Tibial nerve (tissue), 4 donors: Measurements from ENCODE around the gene UBE2E2. TPM values are rescaled to one million over a fixed set of nuclear protein-coding genes. Genes with fewer than 3 reads are reported as not detected.

Experiments
- DNase-seq, 2 donors: peaks; one replicate each; pipeline ENCODE4 v3.0.0-alpha.2; 2019; ENCODE audit warnings: low spot score in 2 of 2
- H3K27ac ChIP-seq, 4 donors: fragments of 200-600 bp; sonication (generic) in 3 of 4; one replicate each; pipeline ENCODE4 v1.5.1; 2017 to 2019; ENCODE audit warnings: mild to moderate bottlenecking in 1 of 4
- H3K27me3 ChIP-seq, 2 donors: fragments of 200-600 bp; sonication (generic) in 1 of 2; one replicate each; pipeline versions ENCODE4 v1.5.1 to v1.6.0; 2017 to 2019
- H3K36me3 ChIP-seq, 3 donors: fragments of 200-600 bp; sonication (generic); one replicate each; pipeline ENCODE4 v1.5.1; 2018 to 2019
- H3K4me1 ChIP-seq, 4 donors: fragments of 200-600 bp; sonication (generic) in 3 of 4; one replicate each; pipeline ENCODE4 v1.5.1; 2017 to 2019
- H3K4me3 ChIP-seq, 4 donors: fragments of 200-600 bp; sonication (generic) in 3 of 4; one replicate each; pipeline ENCODE4 v1.5.1; 2017 to 2019; ENCODE audit warnings: mild to moderate bottlenecking in 1 of 4, moderate library complexity in 1 of 4
- H3K9me3 ChIP-seq, 4 donors: fragments of 200-600 bp; sonication (generic) in 3 of 4; one replicate each; pipeline ENCODE4 v1.5.1; 2017 to 2019
- EP300 ChIP-seq, 2 donors: sonication (generic); formaldehyde crosslinking; IDR thresholded peaks; one replicate each; pipeline ENCODE4 v1.6.1; 2017; ENCODE audit warnings: antibody characterized with exemption in 2 of 2, mild to moderate bottlenecking in 1 of 2
- POLR2A ChIP-seq, 2 donors: fragments of 450-650 bp; IDR thresholded peaks; one replicate each; pipeline ENCODE4 v1.6.1; 2017; ENCODE audit warnings: antibody characterized with exemption in 2 of 2, mild to moderate bottlenecking in 2 of 2, moderate library complexity in 2 of 2
- WGBS, 2 donors: methylation state at CpG; one replicate each; pipeline ENCODE4 v1.1.5; 2018; 5-methylcytosine and 5-hydroxymethylcytosine counted together
- total RNA-seq, 4 donors: library from RNA; depleted of rRNA; stranded (reverse); fragments of >200 nt; gene quantifications; one replicate each; pipeline ENCODE4 v1.1.0, GENCODE V29; 2016
- TF ChIP-seq, protein P1 (sequence below), 5 experiments: fragments of 200-600 bp in 3 of 5; fragments of 450-650 bp in 2 of 5; sonication (generic) in 3 of 5; IDR thresholded peaks; one replicate each; pipeline ENCODE4 v1.5.1; 2016 to 2019; ENCODE audit warnings: antibody characterized with exemption in 5 of 5, mild to moderate bottlenecking in 3 of 5, moderate library complexity in 2 of 5

Gene UBE2E2
- total RNA-seq, 4 donors from 2014 or later = 67.1 to 222 (median 130) TPM

DNA sequence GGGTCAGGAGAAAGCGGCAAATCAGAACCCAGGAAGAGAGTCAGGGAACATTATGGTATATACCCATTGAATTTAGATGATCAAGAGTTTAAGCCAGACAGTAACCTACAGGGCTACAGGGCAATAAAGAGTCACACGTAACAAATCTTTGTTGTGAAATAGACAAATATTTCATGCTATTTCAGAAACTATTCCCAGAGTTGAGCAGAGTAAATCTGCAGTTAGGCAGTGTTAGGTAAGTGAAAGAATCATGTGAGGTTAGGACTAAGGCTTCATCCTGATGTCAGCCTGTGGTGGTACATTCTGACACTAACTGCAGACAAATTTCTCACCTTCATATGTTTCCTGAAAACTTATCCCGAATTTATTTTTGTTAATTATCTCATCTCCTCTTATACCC, 153.0 kb downstream of the UBE2E2 start:
- WGBS, 2 donors = 86% methylated on average over 3 of the region's 3 CpGs
- TF ChIP-seq EP300 (IDR thresholded peaks at IDR 0.05) (no peak), POLR2A (IDR thresholded peaks at IDR 0.05) (no peak)
- TF ChIP-seq, protein P1, sequence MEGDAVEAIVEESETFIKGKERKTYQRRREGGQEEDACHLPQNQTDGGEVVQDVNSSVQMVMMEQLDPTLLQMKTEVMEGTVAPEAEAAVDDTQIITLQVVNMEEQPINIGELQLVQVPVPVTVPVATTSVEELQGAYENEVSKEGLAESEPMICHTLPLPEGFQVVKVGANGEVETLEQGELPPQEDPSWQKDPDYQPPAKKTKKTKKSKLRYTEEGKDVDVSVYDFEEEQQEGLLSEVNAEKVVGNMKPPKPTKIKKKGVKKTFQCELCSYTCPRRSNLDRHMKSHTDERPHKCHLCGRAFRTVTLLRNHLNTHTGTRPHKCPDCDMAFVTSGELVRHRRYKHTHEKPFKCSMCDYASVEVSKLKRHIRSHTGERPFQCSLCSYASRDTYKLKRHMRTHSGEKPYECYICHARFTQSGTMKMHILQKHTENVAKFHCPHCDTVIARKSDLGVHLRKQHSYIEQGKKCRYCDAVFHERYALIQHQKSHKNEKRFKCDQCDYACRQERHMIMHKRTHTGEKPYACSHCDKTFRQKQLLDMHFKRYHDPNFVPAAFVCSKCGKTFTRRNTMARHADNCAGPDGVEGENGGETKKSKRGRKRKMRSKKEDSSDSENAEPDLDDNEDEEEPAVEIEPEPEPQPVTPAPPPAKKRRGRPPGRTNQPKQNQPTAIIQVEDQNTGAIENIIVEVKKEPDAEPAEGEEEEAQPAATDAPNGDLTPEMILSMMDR (IDR thresholded peaks at IDR 0.05) = no peak
- no peaks in the 10 kb centered on the region for H3K27me3 ChIP-seq
- no peak overlapping the region for H3K4me3 ChIP-seq
- H3K36me3 ChIP-seq = no peaks in the 10 kb centered on the region
- peaks cover 0 to 2% (median 0%) of the 10 kb centered on the region in 4 donors for H3K4me1 ChIP-seq
- H3K27ac ChIP-seq = no peak overlapping the region
- DNase-seq = no peak
- H3K9me3 ChIP-seq = no peaks in the 10 kb centered on the region

DNA sequence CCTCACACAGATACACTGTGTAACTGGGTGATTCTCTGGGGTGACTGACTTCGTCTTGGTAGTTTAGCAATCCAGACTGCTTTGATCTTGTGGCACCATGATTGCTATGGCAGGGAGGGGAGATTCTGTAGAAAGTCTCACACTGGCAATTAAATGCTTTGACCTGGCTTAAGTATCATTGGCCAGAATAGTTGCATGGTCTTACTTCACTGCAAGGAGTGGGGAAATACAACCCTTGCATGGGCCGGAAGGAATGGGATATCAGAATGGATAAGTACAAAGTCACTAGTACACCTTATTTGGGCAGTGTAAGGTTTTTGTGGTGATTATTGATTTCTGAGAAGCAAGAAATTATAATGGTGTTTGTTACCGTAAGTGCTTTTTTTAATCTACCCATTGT, 153.8 kb downstream of the UBE2E2 start:
- WGBS, 2 donors = 87 to 88% methylated on average over 3 of the region's 3 CpGs
- no peak overlapping the region for H3K4me3 ChIP-seq
- no peak overlapping the region for H3K27ac ChIP-seq
- no peak for DNase-seq
- no peaks in the 10 kb centered on the region for H3K36me3 ChIP-seq
- no peaks in the 10 kb centered on the region for H3K9me3 ChIP-seq
- TF ChIP-seq POLR2A (IDR thresholded peaks at IDR 0.05) (no peak), EP300 (IDR thresholded peaks at IDR 0.05) (no peak)
- TF ChIP-seq, protein P1 (IDR thresholded peaks at IDR 0.05) = no peak
- H3K4me1 ChIP-seq = peaks cover 0 to 2% (median 0%) of the 10 kb centered on the region in 4 donors
- H3K27me3 ChIP-seq = no peaks in the 10 kb centered on the region

DNA sequence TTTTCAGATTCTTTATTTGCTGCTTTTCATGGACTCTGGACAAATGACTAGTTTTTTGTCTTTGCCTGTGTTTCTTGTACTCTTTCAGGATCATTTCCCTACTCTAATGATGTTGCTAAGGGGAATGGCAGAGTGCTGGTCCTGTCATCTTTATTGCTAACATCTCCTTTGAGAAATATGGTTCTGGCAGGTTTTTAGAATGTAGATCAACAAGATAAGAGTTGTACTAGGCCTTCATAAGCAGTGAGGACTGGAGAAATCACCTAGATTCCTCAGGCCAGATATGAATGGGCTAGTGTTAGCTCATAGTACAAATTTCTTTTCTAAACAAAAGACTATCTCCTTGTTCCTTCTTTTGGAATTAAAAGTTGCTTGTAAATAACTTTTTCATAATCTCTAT, 156.0 kb downstream of the UBE2E2 start:
- no peak for DNase-seq
- Histone ChIP-seq H3K4me1 (peaks cover 0 to 2% (median 0%) of the 10 kb centered on the region in 4 donors), H3K4me3 (no peak overlapping the region), H3K9me3 (peaks cover 0 to 3% (median 0%) of the 10 kb centered on the region in 4 donors), H3K27ac (no peak overlapping the region), H3K36me3 (no peaks in the 10 kb centered on the region), H3K27me3 (no peaks in the 10 kb centered on the region)
- TF ChIP-seq EP300 (IDR thresholded peaks at IDR 0.05) = no peak
- no peak for TF ChIP-seq POLR2A (IDR thresholded peaks at IDR 0.05)
- TF ChIP-seq, protein P1 (IDR thresholded peaks at IDR 0.05) = no peak

DNA sequence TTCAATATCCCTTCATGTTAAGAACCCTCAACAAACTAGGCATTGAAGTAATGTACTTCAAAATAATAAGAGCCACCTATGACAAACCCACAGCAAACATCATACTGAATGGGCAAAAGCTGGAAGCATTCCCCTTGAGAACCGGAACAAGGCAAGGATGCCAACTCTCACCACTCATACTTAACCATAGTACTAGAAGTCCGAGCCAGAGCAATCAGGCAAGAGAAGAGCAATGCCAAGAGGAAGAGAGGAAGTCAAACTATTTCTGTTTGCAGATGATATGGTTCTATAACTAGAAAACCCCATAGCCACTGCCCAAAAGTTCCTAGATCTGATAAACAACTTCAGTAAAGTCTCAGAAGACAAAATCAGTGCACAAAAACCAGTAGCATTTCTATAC, 161.9 kb downstream of the UBE2E2 start:
- DNase-seq = no peak
- Histone ChIP-seq H3K36me3 (no peaks in the 10 kb centered on the region), H3K4me3 (no peak overlapping the region), H3K9me3 (peaks cover 0 to 4% (median 0%) of the 10 kb centered on the region in 4 donors), H3K4me1 (no peaks in the 10 kb centered on the region), H3K27me3 (no peaks in the 10 kb centered on the region), H3K27ac (no peak overlapping the region)
- TF ChIP-seq, protein P1 (IDR thresholded peaks at IDR 0.05) = no peak
- no peak for TF ChIP-seq EP300 (IDR thresholded peaks at IDR 0.05)
- WGBS, 2 donors = 78 to 87% methylated on average over 2 of the region's 2 CpGs

DNA sequence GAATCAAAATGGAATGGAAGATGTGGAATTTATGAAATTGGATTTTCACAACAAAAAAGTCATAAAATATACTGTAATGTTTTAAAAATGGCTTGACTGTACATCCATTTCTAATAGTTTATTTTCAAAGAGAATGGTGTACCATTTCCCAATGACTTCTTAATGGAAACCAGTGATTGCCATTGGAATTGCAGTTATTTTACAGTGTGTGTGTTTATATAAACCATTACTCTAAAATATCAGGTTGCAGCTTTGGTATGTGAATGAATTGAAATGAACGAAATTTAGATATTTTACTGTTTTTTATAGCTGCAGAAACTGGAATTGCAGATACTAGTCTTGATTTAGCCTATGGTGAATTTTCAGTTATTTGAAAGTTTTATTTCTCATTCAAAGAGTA, 165.6 kb downstream of the UBE2E2 start:
- TF ChIP-seq, protein P1 (IDR thresholded peaks at IDR 0.05) = no peak
- TF ChIP-seq POLR2A (IDR thresholded peaks at IDR 0.05) = no peak
- no peak for TF ChIP-seq EP300 (IDR thresholded peaks at IDR 0.05)
- Histone ChIP-seq H3K27ac (no peak overlapping the region), H3K4me3 (no peak overlapping the region), H3K4me1 (peaks cover 0 to 6% (median 0%) of the 10 kb centered on the region in 4 donors), H3K36me3 (no peaks in the 10 kb centered on the region), H3K27me3 (no peaks in the 10 kb centered on the region), H3K9me3 (peaks cover 0 to 4% (median 0%) of the 10 kb centered on the region in 4 donors)
- 46 to 60% methylated on average over 1 of the region's 1 CpG for WGBS, 2 donors
- no peak for DNase-seq
